DND-41 (cell line): Measurements from ENCODE around the gene ADGRG4.

Source experiments
- ATAC-seq: fragments of 200-7000 bp; cut with Tn5 transposase; 3 replicates; pipeline ENCODE4 v1.9.1; 2021; ENCODE audit warnings: low read depth; ENCODE audit not compliant: insufficient read depth
- DNase-seq: peaks from one replicate; pipeline ENCODE4 v3.0.0-alpha.2; 2020
- H2AFZ ChIP-seq: 2 replicates; pipeline ENCODE4 v1.6.0; 2012; ENCODE audit warnings: low read depth, low read length
- H3K27ac ChIP-seq: 2 replicates; pipeline ENCODE4 v1.5.1; 2012; ENCODE audit warnings: low read length, inconsistent platforms
- H3K27me3 ChIP-seq: fragments of 200-600 bp; sonication (generic); 2 replicates; pipeline ENCODE4 v1.6.0; 2012; ENCODE audit warnings: low read length, mild to moderate bottlenecking, inconsistent platforms; ENCODE audit not compliant: insufficient read depth, poor library complexity
- H3K36me3 ChIP-seq: 2 replicates; pipeline ENCODE4 v1.5.1; 2012; ENCODE audit warnings: low read length, inconsistent platforms; ENCODE audit not compliant: insufficient read depth
- H3K4me1 ChIP-seq: 2 replicates; pipeline ENCODE4 v1.5.1; 2012; ENCODE audit warnings: mild to moderate bottlenecking, low read length; ENCODE audit not compliant: insufficient read depth
- H3K4me2 ChIP-seq: 2 replicates; pipeline ENCODE4 v1.6.0; 2012; ENCODE audit warnings: mild to moderate bottlenecking, moderate library complexity, low read length, inconsistent platforms; ENCODE audit not compliant: insufficient read depth
- H3K4me3 ChIP-seq, 2 experiments: fragments of 200-600 bp in 1 of 2; shearing (Covaris generic) in 1 of 2; 2 replicates each; pipeline ENCODE4 v1.5.1; 2012 to 2016; ENCODE audit warnings: inconsistent platforms in 2 of 2, low read length in 2 of 2, mild to moderate bottlenecking in 2 of 2, low read depth in 1 of 2, moderate library complexity in 1 of 2
- H3K79me2 ChIP-seq: 2 replicates; pipeline ENCODE4 v1.6.0; 2012; ENCODE audit warnings: low read length, inconsistent platforms; ENCODE audit not compliant: insufficient read depth
- H3K9ac ChIP-seq: 2 replicates; pipeline ENCODE4 v1.6.0; 2012; ENCODE audit warnings: low read depth, mild to moderate bottlenecking, inconsistent platforms, low read length, moderate library complexity
- H3K9me3 ChIP-seq: 2 replicates; pipeline ENCODE4 v1.5.1; 2012; ENCODE audit warnings: low read length, moderate library complexity, mild to moderate bottlenecking, inconsistent platforms; ENCODE audit not compliant: insufficient read depth, severe bottlenecking
- H4K20me1 ChIP-seq: 2 replicates; pipeline ENCODE4 v1.6.0; 2012; ENCODE audit warnings: low read length; ENCODE audit not compliant: insufficient read depth
- EZH2 ChIP-seq: IDR thresholded peaks from 3 replicates; pipeline ENCODE4 v1.6.1; 2012; ENCODE audit warnings: borderline replicate concordance, low read depth, mild to moderate bottlenecking, moderate library complexity, low read length, inconsistent platforms; ENCODE audit not compliant: severe bottlenecking
- TF ChIP-seq, protein P1 (sequence below): IDR thresholded peaks from 2 replicates; pipeline ENCODE4 v1.5.1; 2012; ENCODE audit warnings: borderline replicate concordance, low read length, moderate library complexity, mild to moderate bottlenecking; ENCODE audit not compliant: poor library complexity, severe bottlenecking; ENCODE audit errors: extremely low read depth

The ADGRG4 gene

DNA sequence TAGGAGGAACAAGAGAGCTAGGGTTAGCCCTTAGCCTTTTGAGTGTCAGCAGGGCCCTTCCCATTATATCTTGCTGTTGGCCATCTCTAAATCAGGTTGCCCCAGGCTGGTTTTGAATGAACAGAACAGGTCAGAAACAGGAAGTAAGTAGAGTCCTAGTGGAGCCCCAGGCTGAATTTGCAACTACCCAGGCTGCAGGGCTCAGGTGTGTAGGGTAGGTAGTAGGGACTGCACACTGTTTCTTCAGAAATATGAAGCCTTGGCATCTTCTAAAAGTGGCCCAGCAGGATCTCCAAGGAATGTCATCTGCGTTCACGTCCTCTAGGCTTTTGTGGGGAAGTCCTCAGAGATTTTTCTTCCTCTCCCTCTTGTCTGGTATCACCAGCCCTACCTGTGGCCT, 90.2 kb downstream of the ADGRG4 start:
- Histone ChIP-seq H3K27ac (no peak overlapping the region), H3K9ac (no peak overlapping the region), H3K4me3 (no peak overlapping the region), H2AFZ (no peak overlapping the region), H3K9me3 (no peaks in the 10 kb centered on the region), H3K27me3 (peaks cover 3% of the 10 kb centered on the region), H4K20me1 (no peaks in the 10 kb centered on the region), H3K4me2 (no peak overlapping the region), H3K4me1 (no peaks in the 10 kb centered on the region), H3K79me2 (no peaks in the 10 kb centered on the region), H3K36me3 (no peaks in the 10 kb centered on the region)
- no peak for TF ChIP-seq EZH2
- TF ChIP-seq, protein P1, sequence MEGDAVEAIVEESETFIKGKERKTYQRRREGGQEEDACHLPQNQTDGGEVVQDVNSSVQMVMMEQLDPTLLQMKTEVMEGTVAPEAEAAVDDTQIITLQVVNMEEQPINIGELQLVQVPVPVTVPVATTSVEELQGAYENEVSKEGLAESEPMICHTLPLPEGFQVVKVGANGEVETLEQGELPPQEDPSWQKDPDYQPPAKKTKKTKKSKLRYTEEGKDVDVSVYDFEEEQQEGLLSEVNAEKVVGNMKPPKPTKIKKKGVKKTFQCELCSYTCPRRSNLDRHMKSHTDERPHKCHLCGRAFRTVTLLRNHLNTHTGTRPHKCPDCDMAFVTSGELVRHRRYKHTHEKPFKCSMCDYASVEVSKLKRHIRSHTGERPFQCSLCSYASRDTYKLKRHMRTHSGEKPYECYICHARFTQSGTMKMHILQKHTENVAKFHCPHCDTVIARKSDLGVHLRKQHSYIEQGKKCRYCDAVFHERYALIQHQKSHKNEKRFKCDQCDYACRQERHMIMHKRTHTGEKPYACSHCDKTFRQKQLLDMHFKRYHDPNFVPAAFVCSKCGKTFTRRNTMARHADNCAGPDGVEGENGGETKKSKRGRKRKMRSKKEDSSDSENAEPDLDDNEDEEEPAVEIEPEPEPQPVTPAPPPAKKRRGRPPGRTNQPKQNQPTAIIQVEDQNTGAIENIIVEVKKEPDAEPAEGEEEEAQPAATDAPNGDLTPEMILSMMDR, result no peak
- DNase-seq (no peak), ATAC-seq (no peak)

DNA sequence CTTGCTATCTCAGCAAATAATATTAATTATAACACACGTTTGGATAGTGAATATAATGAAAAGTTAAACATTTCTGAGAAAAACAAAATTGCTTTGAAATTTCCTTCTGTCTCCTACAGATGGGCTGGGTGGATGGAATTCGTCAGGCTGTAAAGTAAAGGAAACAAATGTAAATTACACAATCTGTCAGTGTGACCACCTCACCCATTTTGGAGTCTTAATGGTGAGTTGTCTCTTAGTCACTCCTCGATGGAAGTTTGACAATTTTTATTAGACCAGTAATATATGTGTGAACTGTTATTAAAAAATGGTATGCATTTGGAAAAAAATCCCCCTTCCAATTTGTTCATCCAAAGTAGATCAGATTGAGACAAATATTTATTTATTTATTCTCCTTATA, 94.5 kb downstream of the ADGRG4 start:
- no peaks in the 10 kb centered on the region for H4K20me1 ChIP-seq
- DNase-seq (no peak), ATAC-seq (no peak)
- no peaks in the 10 kb centered on the region for H3K79me2 ChIP-seq
- no peak overlapping the region for H3K4me3 ChIP-seq
- H3K9ac ChIP-seq, result no peak overlapping the region
- no peak overlapping the region for H3K4me2 ChIP-seq
- H3K27ac ChIP-seq, result no peak overlapping the region
- TF ChIP-seq EZH2, result no peak
- TF ChIP-seq, protein P1, result no peak
- no peak overlapping the region for H2AFZ ChIP-seq
- no peaks in the 10 kb centered on the region for H3K9me3 ChIP-seq
- H3K27me3 ChIP-seq, result peaks cover 3% of the 10 kb centered on the region
- no peaks in the 10 kb centered on the region for H3K4me1 ChIP-seq
- no peaks in the 10 kb centered on the region for H3K36me3 ChIP-seq

DNA sequence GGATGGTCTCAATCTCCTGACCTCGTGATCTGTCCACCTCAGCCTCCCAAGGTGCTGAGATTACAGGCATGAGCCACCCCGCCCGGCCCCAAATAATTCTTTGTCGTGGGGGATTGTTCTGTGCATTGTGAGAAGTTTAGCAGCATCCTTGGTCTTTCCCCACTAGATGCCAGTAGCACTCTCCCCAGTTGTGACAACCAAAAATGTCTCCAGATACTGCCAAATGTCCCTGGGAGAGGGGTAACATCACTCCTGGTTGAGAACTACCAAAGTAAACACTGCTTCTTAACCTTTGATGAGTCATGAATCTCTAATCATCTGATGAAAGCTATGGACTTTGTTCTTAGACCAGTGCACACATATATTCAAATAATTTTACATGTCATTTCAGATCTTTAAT, 96.2 kb downstream of the ADGRG4 start:
- Histone ChIP-seq H3K4me1 (no peaks in the 10 kb centered on the region), H3K27me3 (peaks cover 3% of the 10 kb centered on the region), H3K9me3 (no peaks in the 10 kb centered on the region), H4K20me1 (no peaks in the 10 kb centered on the region), H3K79me2 (no peaks in the 10 kb centered on the region), H3K4me3 (no peak overlapping the region), H3K27ac (no peak overlapping the region), H3K4me2 (no peak overlapping the region), H2AFZ (no peak overlapping the region), H3K36me3 (no peaks in the 10 kb centered on the region), H3K9ac (no peak overlapping the region)
- no peak for DNase-seq
- TF ChIP-seq EZH2, result no peak
- TF ChIP-seq, protein P1, result no peak
- ATAC-seq, result no peak

DNA sequence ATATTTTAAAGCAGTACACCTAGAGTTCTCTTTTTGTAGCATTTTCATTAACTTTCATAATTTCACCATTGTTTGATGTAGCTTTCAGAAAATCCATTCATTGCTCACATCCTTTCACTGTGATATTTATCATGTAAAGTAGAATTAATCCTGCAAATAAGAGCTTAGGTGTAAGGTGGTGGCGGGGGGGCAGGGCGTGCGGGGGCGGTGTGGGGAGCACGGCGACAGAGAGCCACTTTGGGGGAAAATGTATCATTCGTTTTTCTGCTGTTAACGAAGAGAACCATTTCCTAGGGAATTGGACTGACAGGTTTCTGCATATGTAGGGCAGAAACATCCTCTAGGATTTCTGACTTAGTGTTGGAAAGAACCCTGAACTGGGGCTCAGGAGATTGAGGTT, 104.4 kb downstream of the ADGRG4 start:
- no peak for DNase-seq
- Histone ChIP-seq H3K4me1 (no peaks in the 10 kb centered on the region), H3K4me3 (no peak overlapping the region), H3K36me3 (no peaks in the 10 kb centered on the region), H2AFZ (no peak overlapping the region), H3K9ac (no peak overlapping the region), H3K9me3 (no peaks in the 10 kb centered on the region), H3K79me2 (no peaks in the 10 kb centered on the region), H3K27me3 (no peaks in the 10 kb centered on the region), H3K27ac (no peak overlapping the region), H4K20me1 (no peaks in the 10 kb centered on the region), H3K4me2 (no peak overlapping the region)
- ATAC-seq, result no peak
- TF ChIP-seq, protein P1, result no peak
